H1 (cell line): ENCODE data around the gene LRRC17.

Experiments
- CHD7 ChIP-seq: fragments of 300-600 bp; sonication (generic); IDR thresholded peaks from 2 replicates; pipeline ENCODE4 v1.7.1; 2012; ENCODE audit warnings: low read length, moderate library complexity, mild to moderate bottlenecking, inconsistent platforms; ENCODE audit not compliant: insufficient replicate concordance
- CTCF ChIP-seq, 3 experiments: IDR thresholded peaks; 1 replicate in 2 of 3; 2 replicates in 1 of 3; pipeline versions ENCODE4 v1.5.1 to v1.6.1; 2011; ENCODE audit warnings: low read length in 3 of 3, mild to moderate bottlenecking in 3 of 3, inconsistent platforms in 2 of 3, low read depth in 1 of 3, moderate library complexity in 1 of 3; ENCODE audit not compliant: insufficient read depth in 1 of 3; ENCODE audit errors: control extremely low read depth in 1 of 3
- EZH2 ChIP-seq: fragments of 200-600 bp; sonication (generic); IDR thresholded peaks from 2 replicates; pipeline ENCODE4 v1.7.1; 2012; ENCODE audit warnings: low read depth, mild to moderate bottlenecking, moderate library complexity, low read length, inconsistent platforms; ENCODE audit not compliant: severe bottlenecking
- JUN ChIP-seq: IDR thresholded peaks from 2 replicates; pipeline ENCODE4 v1.6.1; 2011; ENCODE audit warnings: low read depth, mild to moderate bottlenecking, improper control_type of control experiment, low read length
- RNF2 ChIP-seq: fragments of 200-900, 300-1000 bp; sonication (generic); IDR thresholded peaks from 2 replicates; pipeline ENCODE4 v1.7.1; 2016; ENCODE audit warnings: borderline replicate concordance, low read depth, mild to moderate bottlenecking, antibody characterized with exemption, low read length; ENCODE audit not compliant: poor library complexity, severe bottlenecking; ENCODE audit errors: missing control alignments
- SRF ChIP-seq: IDR thresholded peaks from 2 replicates; pipeline ENCODE4 v1.6.1; 2011; ENCODE audit warnings: mild to moderate bottlenecking, low read depth, low read length, moderate library complexity
- YY1 ChIP-seq: IDR thresholded peaks from 2 replicates; pipeline ENCODE4 v1.6.1; 2011; ENCODE audit warnings: low read depth, mild to moderate bottlenecking, low read length

GRCh38 chr7:102938679-102939078, 25.9 kb downstream of the LRRC17 start:
- no peak for TF ChIP-seq YY1
- TF ChIP-seq EZH2: no peak
- TF ChIP-seq CTCF (IDR thresholded peaks at IDR 0.05; ENCODE audit: control extremely low read depth in 1 of 3, insufficient read depth in 1 of 3, low read depth in 1 of 3, low read length in 3 of 3): no peak
- TF ChIP-seq SRF: no peak
- TF ChIP-seq CHD7: no peak
- TF ChIP-seq RNF2: no peak
- TF ChIP-seq JUN: no peak
